ENCODE results near the gene SIAE.

SIAE gene

GRCh38 chr11:124673333-124674167 is at the start of gene SIAE, which contains the start of gene SPA17:
Gene SIAE (minus strand): TSS chr11:124673739. CDS start chr11:124673708, 31 bp downstream.
Gene SPA17 (plus strand): TSS chr11:124673904. CDS start chr11:124675265, 1,361 bp downstream.
- Histone ChIP-seq H3K4me3 (peak within 1 kb of the TSS; percentile 83), H3K27ac (peak within 1 kb of the TSS; percentile 91 to 94)
- TF ChIP-seq CTCF (IDR thresholded peaks at IDR 0.05), result no peak
- DNase-seq (ENCODE audit: low spot score), result peak; percentile 98

- Histone ChIP-seq H3K4me3 (no peak overlapping the region), H3K27ac (no peak overlapping the region)
- no peak for TF ChIP-seq CTCF (IDR thresholded peaks at IDR 0.05)
- no peak for DNase-seq (ENCODE audit: low spot score)
Measured at GRCh38 chr11:124722176-124722575, 48.6 kb upstream of the SIAE start.

- no peak for TF ChIP-seq CTCF (IDR thresholded peaks at IDR 0.05)
- Histone ChIP-seq H3K4me3 (no peak overlapping the region), H3K27ac (no peak overlapping the region)
- DNase-seq (ENCODE audit: low spot score), result no peak
Measured at GRCh38 chr11:124719534-124719933, 46.0 kb upstream of the SIAE start.

GRCh38 chr11:124718801-124719200 is 45.3 kb upstream of the SIAE start:
- H3K4me3 ChIP-seq, result peak overlapping the region; percentile 71
- H3K27ac ChIP-seq, result peak overlapping the region in 1 of 2 donors; percentile 81
- TF ChIP-seq CTCF (IDR thresholded peaks at IDR 0.05), result no peak
- no peak for DNase-seq (ENCODE audit: low spot score)

- DNase-seq (ENCODE audit: low spot score), result no peak
- Histone ChIP-seq H3K27ac (peak overlapping the region; percentile 65 to 81), H3K4me3 (peak overlapping the region; percentile 71)
- no peak for TF ChIP-seq CTCF (IDR thresholded peaks at IDR 0.05)
Measured at GRCh38 chr11:124717786-124718651, 44.5 kb upstream of the SIAE start.

- Histone ChIP-seq H3K27ac (peak overlapping the region; percentile 65 to 81), H3K4me3 (peak overlapping the region; percentile 71)
Measured at GRCh38 chr11:124717421-124717785, 43.9 kb upstream of the SIAE start.

More at GRCh38 chr11:124717421-124717785, 43.9 kb upstream of the SIAE start:
- DNase-seq (ENCODE audit: low spot score), result no peak
- TF ChIP-seq CTCF (IDR thresholded peaks at IDR 0.05), result no peak

Measured in coronary artery (tissue), 2 donors.